ENCODE data around the gene RPL13. TPM values are rescaled to one million over a fixed set of nuclear protein-coding genes. Genes with fewer than 3 reads are reported as not detected.

The RPL13 gene
- total and polyA plus RNA-seq, 9 of the 15 experiments (the other 6 are each of a cell fraction or from before 2014, with no cell fraction given) = 227 to 6,042 (median 1,633) TPM

DNA sequence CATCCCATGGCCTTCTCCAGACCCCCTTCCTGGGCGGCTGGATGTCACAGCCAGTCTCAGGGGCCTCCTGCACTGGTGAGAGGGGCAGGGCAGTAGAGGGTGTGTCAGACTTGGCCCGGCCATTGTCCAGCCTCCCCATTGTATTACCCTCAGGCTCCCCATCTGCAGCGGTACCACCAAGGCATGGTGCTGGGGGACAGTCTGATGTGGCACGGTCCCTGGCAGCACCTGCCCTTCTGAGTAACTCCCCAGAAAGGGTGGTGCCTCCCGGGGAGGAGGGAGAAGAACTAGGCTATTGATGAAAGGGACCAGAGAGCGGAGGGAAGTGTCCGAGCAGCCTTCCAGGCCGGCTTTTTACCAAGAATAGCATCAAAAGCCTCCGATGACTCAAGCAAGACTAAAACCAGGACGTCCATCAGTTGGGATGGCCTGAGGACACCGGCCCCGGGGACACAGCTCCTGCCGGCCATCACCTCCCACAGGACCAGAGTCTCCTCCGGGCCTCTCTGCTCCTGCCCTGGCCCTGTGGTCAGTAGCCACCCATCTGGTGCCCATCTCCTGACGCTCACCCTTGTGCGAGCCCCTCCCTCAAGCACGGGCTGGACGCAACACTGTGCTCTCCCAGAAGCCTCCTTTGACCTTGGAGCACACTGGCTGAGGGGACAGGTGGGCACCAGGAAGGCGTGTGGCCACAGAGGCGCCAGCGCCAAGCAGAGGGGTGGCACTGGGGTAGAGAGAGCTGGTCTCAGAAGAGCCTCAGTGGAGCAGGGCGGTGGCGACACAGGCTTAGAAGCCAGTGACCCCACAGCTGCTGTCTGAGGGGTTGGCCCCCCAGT lies 9.2 kb downstream of the RPL13 start:
- no peak for FAIRE-seq

DNA sequence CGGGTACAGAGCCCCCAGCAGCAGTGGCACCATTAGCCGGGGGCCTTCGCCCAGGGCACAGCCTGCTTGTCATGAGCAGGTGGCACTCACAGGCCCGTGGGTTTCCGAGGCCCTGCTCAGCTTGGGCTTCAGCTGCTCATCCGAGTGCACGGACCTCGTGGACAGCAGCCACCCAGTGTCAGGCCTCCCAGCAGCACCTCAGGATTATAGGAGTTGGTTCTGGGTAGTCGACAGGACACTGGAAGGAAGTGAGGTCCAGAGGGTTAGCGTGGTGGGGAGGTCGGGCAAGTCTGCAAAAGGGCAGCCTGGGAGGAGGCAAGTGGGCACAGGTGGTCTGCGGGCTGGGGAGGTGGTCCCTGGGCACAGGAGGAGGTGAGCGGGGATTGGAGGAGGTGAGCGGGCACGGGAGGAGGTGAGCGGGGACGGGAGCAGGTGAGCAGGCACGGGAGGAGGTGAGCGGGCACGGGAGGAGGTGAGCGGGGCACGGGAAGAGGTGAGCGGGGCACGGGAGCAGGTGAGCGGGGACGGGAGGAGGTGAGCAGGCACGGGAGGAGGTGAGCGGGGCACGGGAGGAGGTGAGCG lies 10.0 kb downstream of the RPL13 start:
- POLR2A ChIA-PET = interaction anchor here (0.5 kb wide), 1 partner anchor 9 kb away, joined by 3 read pairs; no protein-coding TSS in a partner anchor
- no peak for DNase-seq (ENCODE audit: extremely low read depth in 1 of 4, low spot score in 3 of 4)
- intact Hi-C loops (cut with micrococcal nuclease) = loop anchor here (10.0 kb wide), 1 partner anchor 74 kb away; no protein-coding TSS in a partner anchor
- TF ChIP-seq HMGN3 (IDR thresholded peaks at IDR 0.05; ENCODE audit: borderline replicate concordance, extremely low read depth, insufficient read length, low read depth, low read length) (no peak), SMAD3 (CRISPR knock-in tag; conservative IDR thresholded peaks at IDR 0.05) (no peak), FOXJ2 (tag; IDR thresholded peaks at IDR 0.05) (no peak), BRD4 (IDR thresholded peaks at IDR 0.05) (no peak), ERF (CRISPR knock-in tag; IDR thresholded peaks at IDR 0.05) (no peak), POLR3A (IDR thresholded peaks at IDR 0.05; ENCODE audit: borderline replicate concordance, extremely low read depth, insufficient read depth, insufficient read length) (no peak), ZNF263 (CRISPR knock-in tag; IDR thresholded peaks at IDR 0.05; ENCODE audit: borderline replicate concordance) (no peak)
- TF ChIP-seq, protein P1, sequence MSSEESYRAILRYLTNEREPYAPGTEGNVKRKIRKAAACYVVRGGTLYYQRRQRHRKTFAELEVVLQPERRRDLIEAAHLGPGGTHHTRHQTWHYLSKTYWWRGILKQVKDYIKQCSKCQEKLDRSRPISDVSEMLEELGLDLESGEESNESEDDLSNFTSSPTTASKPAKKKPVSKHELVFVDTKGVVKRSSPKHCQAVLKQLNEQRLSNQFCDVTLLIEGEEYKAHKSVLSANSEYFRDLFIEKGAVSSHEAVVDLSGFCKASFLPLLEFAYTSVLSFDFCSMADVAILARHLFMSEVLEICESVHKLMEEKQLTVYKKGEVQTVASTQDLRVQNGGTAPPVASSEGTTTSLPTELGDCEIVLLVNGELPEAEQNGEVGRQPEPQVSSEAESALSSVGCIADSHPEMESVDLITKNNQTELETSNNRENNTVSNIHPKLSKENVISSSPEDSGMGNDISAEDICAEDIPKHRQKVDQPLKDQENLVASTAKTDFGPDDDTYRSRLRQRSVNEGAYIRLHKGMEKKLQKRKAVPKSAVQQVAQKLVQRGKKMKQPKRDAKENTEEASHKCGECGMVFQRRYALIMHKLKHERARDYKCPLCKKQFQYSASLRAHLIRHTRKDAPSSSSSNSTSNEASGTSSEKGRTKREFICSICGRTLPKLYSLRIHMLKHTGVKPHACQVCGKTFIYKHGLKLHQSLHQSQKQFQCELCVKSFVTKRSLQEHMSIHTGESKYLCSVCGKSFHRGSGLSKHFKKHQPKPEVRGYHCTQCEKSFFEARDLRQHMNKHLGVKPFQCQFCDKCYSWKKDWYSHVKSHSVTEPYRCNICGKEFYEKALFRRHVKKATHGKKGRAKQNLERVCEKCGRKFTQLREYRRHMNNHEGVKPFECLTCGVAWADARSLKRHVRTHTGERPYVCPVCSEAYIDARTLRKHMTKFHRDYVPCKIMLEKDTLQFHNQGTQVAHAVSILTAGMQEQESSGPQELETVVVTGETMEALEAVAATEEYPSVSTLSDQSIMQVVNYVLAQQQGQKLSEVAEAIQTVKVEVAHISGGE (CRISPR knock-in tag; IDR thresholded peaks at IDR 0.05) = no peak

More for the DNA sequence above, 9.2 kb downstream of the RPL13 start:
- BruUV-seq (replicated peaks) = no TSS peak
- POLR2A ChIA-PET = interaction anchor here (0.5 to 0.6 kb wide), 2 partner anchors 8 to 9 kb away, joined by 3 read pairs; no protein-coding TSS in a partner anchor
- H3K4me2 ChIP-seq (ENCODE audit: insufficient read depth, low read length) = no peak overlapping the region
- H3K9ac ChIP-seq (ENCODE audit: insufficient read depth in 1 of 2, low read depth in 2 of 2, low read length in 2 of 2) = peak overlapping the region in 1 of 2 experiments; percentile 38; a peak in 1 of 4 replicates
- no peak overlapping the region for H3K4me3 ChIP-seq
- DNase-seq (ENCODE audit: extremely low read depth in 1 of 4, low spot score in 3 of 4) = no peak
- intact Hi-C loops (cut with micrococcal nuclease) (loop anchor here (10.0 kb wide), 2 partner anchors 75 to 765 kb away; partner anchors contain the start of gene CDT1), in situ Hi-C loops (cut with MboI) (no loop called here)
- peaks cover 4% of the 10 kb centered on the region for H3K9me1 ChIP-seq (ENCODE audit: control insufficient read depth, insufficient read depth, low read length)
- CTCF ChIA-PET (ENCODE audit: low intra/inter-chr PET ratio) = no interaction called here
- peaks cover 17 to 67% of the 10 kb centered on the region in 2 experiments for H3K4me1 ChIP-seq (replicated peaks in 1 of 2; ENCODE audit: control insufficient read depth in 2 of 2, insufficient read depth in 2 of 2, low read length in 2 of 2)
- no peak for TF ChIP-seq SRSF3 (IDR thresholded peaks at IDR 0.05; ENCODE audit: insufficient read depth, low read length)
- no peak for TF ChIP-seq ZNF778 (CRISPR knock-in tag; IDR thresholded peaks at IDR 0.05)
- WGBS (ENCODE audit: insufficient coverage, low coverage, missing lambda C conversion rate) = 24% methylated on average over 22 of the region's 23 CpGs
- H3K79me2 ChIP-seq (ENCODE audit: control insufficient read depth, insufficient read depth, low read length) = no peaks in the 10 kb centered on the region; the same call in 2 of the 3 replicates
- H3K9me3 ChIP-seq (replicated peaks; ENCODE audit: control insufficient read depth, insufficient read depth, low read depth, low read length) = no peaks in the 10 kb centered on the region
- peaks cover 23% of the 10 kb centered on the region for H4K20me1 ChIP-seq (replicated peaks; ENCODE audit: control insufficient read depth, insufficient read depth, low read length)
- H3K36me3 ChIP-seq (ENCODE audit: control insufficient read depth, insufficient read depth, low read length) = peaks cover 2% of the 10 kb centered on the region; the same call in 1 of the 3 replicates
- H3K27ac ChIP-seq (ENCODE audit: extremely low read depth, low read depth, low read length) = no peak overlapping the region
- ATAC-seq = no peak
- H2AFZ ChIP-seq (ENCODE audit: low read depth, low read length) = no peak overlapping the region
- no peaks in the 10 kb centered on the region; a peak in 1 of 5 replicates for H3K27me3 ChIP-seq (ENCODE audit: control insufficient read depth in 2 of 2, insufficient read depth in 2 of 2, low read length in 2 of 2)

More for the DNA sequence above, 10.0 kb downstream of the RPL13 start:
- ATAC-seq (no peak), FAIRE-seq (no peak)
- 24% methylated on average over 16 of the region's 30 CpGs for WGBS (ENCODE audit: insufficient coverage, low coverage, missing lambda C conversion rate)
- H3K27me3 ChIP-seq (ENCODE audit: control insufficient read depth in 2 of 2, insufficient read depth in 2 of 2, low read length in 2 of 2) = no peaks in the 10 kb centered on the region
- H3K36me3 ChIP-seq (ENCODE audit: control insufficient read depth, insufficient read depth, low read length) = no peaks in the 10 kb centered on the region
- no TSS peak for BruUV-seq (replicated peaks)
- H2AFZ ChIP-seq (ENCODE audit: low read depth, low read length) = no peak overlapping the region
- in situ Hi-C loops (cut with MboI) = no loop called here
- no peak overlapping the region for H3K4me3 ChIP-seq
- no peak overlapping the region; a peak in 1 of 4 replicates for H3K9ac ChIP-seq (ENCODE audit: insufficient read depth in 1 of 2, low read depth in 2 of 2, low read length in 2 of 2)
- H3K9me1 ChIP-seq (ENCODE audit: control insufficient read depth, insufficient read depth, low read length) = peaks cover 4% of the 10 kb centered on the region
- H3K4me1 ChIP-seq (replicated peaks in 1 of 2; ENCODE audit: control insufficient read depth in 2 of 2, insufficient read depth in 2 of 2, low read length in 2 of 2) = peaks cover 13 to 67% of the 10 kb centered on the region in 2 experiments
- H3K4me2 ChIP-seq (ENCODE audit: insufficient read depth, low read length) = no peak overlapping the region
- peaks cover 4% of the 10 kb centered on the region; the same call in 2 of the 3 replicates for H3K79me2 ChIP-seq (ENCODE audit: control insufficient read depth, insufficient read depth, low read length)
- no peak overlapping the region for H3K27ac ChIP-seq (ENCODE audit: extremely low read depth, low read depth, low read length)
- CTCF ChIA-PET (ENCODE audit: low intra/inter-chr PET ratio) = no interaction called here
- H4K20me1 ChIP-seq (replicated peaks; ENCODE audit: control insufficient read depth, insufficient read depth, low read length) = peaks cover 16% of the 10 kb centered on the region
- H3K9me3 ChIP-seq (replicated peaks; ENCODE audit: control insufficient read depth, insufficient read depth, low read depth, low read length) = no peaks in the 10 kb centered on the region
